ENCODE results near the gene TAF8.
"Not testable (repeated sequence)": the region's sequence is repeated elsewhere in the genome, so short reads cannot be mapped to it uniquely, and the experiment has no call there.

TAF8 gene

GRCh38 chr6:42050297-42051267 lies at the start of gene TAF8:
Gene TAF8 (plus strand): TSS chr6:42050524. CDS start chr6:42050542, 18 bp downstream.
- H3K9me3 ChIP-seq (ENCODE audit: low read length) = no peaks in the 10 kb centered on the region
- H3K36me3 ChIP-seq (ENCODE audit: insufficient read depth, low read length) = peaks cover 10% of the 10 kb centered on the region
- H3K27ac ChIP-seq (ENCODE audit: low read depth, low read length) = peak within 1 kb of the TSS; percentile 88
- H3K4me3 ChIP-seq (ENCODE audit: low read depth in 1 of 2, low read length in 2 of 2) = peak within 1 kb of the TSS; percentile 61 to 94
- H3K4me1 ChIP-seq (ENCODE audit: insufficient read depth, low read length) = peaks cover 46% of the 10 kb centered on the region
- H3K9ac ChIP-seq (ENCODE audit: low read length) = peak within 1 kb of the TSS; percentile 42
- no peaks in the 10 kb centered on the region for H3K27me3 ChIP-seq (ENCODE audit: control insufficient read depth in 1 of 2, insufficient read depth in 2 of 2, low read length in 2 of 2)

GRCh38 chr6:42001506-42001905 lies 48.8 kb upstream of the TAF8 start:
- Histone ChIP-seq H3K36me3 (ENCODE audit: insufficient read depth, low read length) (no peaks in the 10 kb centered on the region), H3K27me3 (ENCODE audit: control insufficient read depth in 1 of 2, insufficient read depth in 2 of 2, low read length in 2 of 2) (no peaks in the 10 kb centered on the region), H3K27ac (ENCODE audit: low read depth, low read length) (no peak overlapping the region), H3K9ac (ENCODE audit: low read length) (no peak overlapping the region), H3K9me3 (ENCODE audit: low read length) (no peaks in the 10 kb centered on the region), H3K4me3 (ENCODE audit: low read depth in 1 of 2, low read length in 2 of 2) (no peak overlapping the region), H3K4me1 (ENCODE audit: insufficient read depth, low read length) (no peaks in the 10 kb centered on the region)

- not testable (repeated sequence) for H3K27ac ChIP-seq (ENCODE audit: low read depth, low read length); H3K36me3 ChIP-seq (ENCODE audit: insufficient read depth, low read length); H3K9me3 ChIP-seq (ENCODE audit: low read length); H3K27me3 ChIP-seq (ENCODE audit: control insufficient read depth in 1 of 2, insufficient read depth in 2 of 2, low read length in 2 of 2); H3K4me3 ChIP-seq (ENCODE audit: low read depth in 1 of 2, low read length in 2 of 2); H3K9ac ChIP-seq (ENCODE audit: low read length); H3K4me1 ChIP-seq (ENCODE audit: insufficient read depth, low read length)
These were observed 46.7 kb upstream of the TAF8 start for GRCh38 chr6:42003658-42004057.

- H3K4me1 ChIP-seq (ENCODE audit: insufficient read depth, low read length) = no peaks in the 10 kb centered on the region
- no peaks in the 10 kb centered on the region for H3K36me3 ChIP-seq (ENCODE audit: insufficient read depth, low read length)
- H3K9me3 ChIP-seq (ENCODE audit: low read length) = no peaks in the 10 kb centered on the region
- H3K4me3 ChIP-seq (ENCODE audit: low read depth in 1 of 2, low read length in 2 of 2) = no peak overlapping the region
- H3K9ac ChIP-seq (ENCODE audit: low read length) = no peak overlapping the region
- H3K27ac ChIP-seq (ENCODE audit: low read depth, low read length) = no peak overlapping the region
- no peaks in the 10 kb centered on the region for H3K27me3 ChIP-seq (ENCODE audit: control insufficient read depth in 1 of 2, insufficient read depth in 2 of 2, low read length in 2 of 2)
These were observed 42.8 kb upstream of the TAF8 start for GRCh38 chr6:42007286-42008137.

GRCh38 chr6:42008138-42008528 lies 42.2 kb upstream of the TAF8 start:
- not testable (repeated sequence) for H3K27ac ChIP-seq (ENCODE audit: low read depth, low read length); H3K9me3 ChIP-seq (ENCODE audit: low read length); H3K4me3 ChIP-seq (ENCODE audit: low read depth in 1 of 2, low read length in 2 of 2); H3K27me3 ChIP-seq (ENCODE audit: control insufficient read depth in 1 of 2, insufficient read depth in 2 of 2, low read length in 2 of 2); H3K4me1 ChIP-seq (ENCODE audit: insufficient read depth, low read length); H3K36me3 ChIP-seq (ENCODE audit: insufficient read depth, low read length); H3K9ac ChIP-seq (ENCODE audit: low read length)

GRCh38 chr6:42009844-42010184 lies 40.5 kb upstream of the TAF8 start:
- H3K4me1 ChIP-seq (ENCODE audit: insufficient read depth, low read length) = no peaks in the 10 kb centered on the region
- no peaks in the 10 kb centered on the region for H3K27me3 ChIP-seq (ENCODE audit: control insufficient read depth in 1 of 2, insufficient read depth in 2 of 2, low read length in 2 of 2)
- no peak overlapping the region for H3K9ac ChIP-seq (ENCODE audit: low read length)
- H3K4me3 ChIP-seq (ENCODE audit: low read depth in 1 of 2, low read length in 2 of 2) = no peak overlapping the region
- H3K36me3 ChIP-seq (ENCODE audit: insufficient read depth, low read length) = no peaks in the 10 kb centered on the region
- H3K27ac ChIP-seq (ENCODE audit: low read depth, low read length) = no peak overlapping the region
- no peaks in the 10 kb centered on the region for H3K9me3 ChIP-seq (ENCODE audit: low read length)

- H3K9ac ChIP-seq (ENCODE audit: low read length) = no peak overlapping the region
- no peaks in the 10 kb centered on the region for H3K36me3 ChIP-seq (ENCODE audit: insufficient read depth, low read length)
- H3K27ac ChIP-seq (ENCODE audit: low read depth, low read length) = no peak overlapping the region
- no peaks in the 10 kb centered on the region for H3K9me3 ChIP-seq (ENCODE audit: low read length)
- no peaks in the 10 kb centered on the region for H3K4me1 ChIP-seq (ENCODE audit: insufficient read depth, low read length)
- H3K27me3 ChIP-seq (ENCODE audit: control insufficient read depth in 1 of 2, insufficient read depth in 2 of 2, low read length in 2 of 2) = no peaks in the 10 kb centered on the region
- H3K4me3 ChIP-seq (ENCODE audit: low read depth in 1 of 2, low read length in 2 of 2) = no peak overlapping the region
These were observed 40.0 kb upstream of the TAF8 start for GRCh38 chr6:42010185-42010891.

GRCh38 chr6:42010909-42011308 lies 39.4 kb upstream of the TAF8 start:
- no peaks in the 10 kb centered on the region for H3K36me3 ChIP-seq (ENCODE audit: insufficient read depth, low read length)
- no peaks in the 10 kb centered on the region for H3K9me3 ChIP-seq (ENCODE audit: low read length)
- H3K27me3 ChIP-seq (ENCODE audit: control insufficient read depth in 1 of 2, insufficient read depth in 2 of 2, low read length in 2 of 2) = no peaks in the 10 kb centered on the region
- H3K9ac ChIP-seq (ENCODE audit: low read length) = no peak overlapping the region
- H3K4me3 ChIP-seq (ENCODE audit: low read depth in 1 of 2, low read length in 2 of 2) = no peak overlapping the region
- no peaks in the 10 kb centered on the region for H3K4me1 ChIP-seq (ENCODE audit: insufficient read depth, low read length)
- no peak overlapping the region for H3K27ac ChIP-seq (ENCODE audit: low read depth, low read length)

GRCh38 chr6:42012501-42013133 lies 37.7 kb upstream of the TAF8 start:
- no peak overlapping the region for H3K27ac ChIP-seq (ENCODE audit: low read depth, low read length)
- H3K4me1 ChIP-seq (ENCODE audit: insufficient read depth, low read length) = no peaks in the 10 kb centered on the region
- no peaks in the 10 kb centered on the region for H3K36me3 ChIP-seq (ENCODE audit: insufficient read depth, low read length)
- H3K27me3 ChIP-seq (ENCODE audit: control insufficient read depth in 1 of 2, insufficient read depth in 2 of 2, low read length in 2 of 2) = no peaks in the 10 kb centered on the region
- H3K4me3 ChIP-seq (ENCODE audit: low read depth in 1 of 2, low read length in 2 of 2) = no peak overlapping the region
- H3K9ac ChIP-seq (ENCODE audit: low read length) = no peak overlapping the region
- H3K9me3 ChIP-seq (ENCODE audit: low read length) = no peaks in the 10 kb centered on the region

GRCh38 chr6:42013134-42013516 lies 37.2 kb upstream of the TAF8 start:
- H3K27ac ChIP-seq (ENCODE audit: low read depth, low read length) = no peak overlapping the region
- H3K36me3 ChIP-seq (ENCODE audit: insufficient read depth, low read length) = no peaks in the 10 kb centered on the region
- H3K4me1 ChIP-seq (ENCODE audit: insufficient read depth, low read length) = no peaks in the 10 kb centered on the region
- no peaks in the 10 kb centered on the region for H3K9me3 ChIP-seq (ENCODE audit: low read length)
- H3K9ac ChIP-seq (ENCODE audit: low read length) = no peak overlapping the region
- H3K4me3 ChIP-seq (ENCODE audit: low read depth in 1 of 2, low read length in 2 of 2) = no peak overlapping the region
- no peaks in the 10 kb centered on the region for H3K27me3 ChIP-seq (ENCODE audit: control insufficient read depth in 1 of 2, insufficient read depth in 2 of 2, low read length in 2 of 2)

Measured in muscle layer of colon (tissue), 2 donors.